Activated T-helper 1 cell treated with Interleukin-2 at 50 U/mL for 16 hours (primary cell): Measurements from ENCODE around the gene IKZF3.
"Not testable (repeated sequence)": the region's sequence is repeated elsewhere in the genome, so short reads cannot be mapped to it uniquely, and the experiment has no call there.

ENCODE experiments used
- DNase-seq: peaks from one replicate; pipeline ENCODE4 v3.0.0-alpha.2; 2020; ENCODE audit warnings: low read depth

IKZF3 gene

DNA sequence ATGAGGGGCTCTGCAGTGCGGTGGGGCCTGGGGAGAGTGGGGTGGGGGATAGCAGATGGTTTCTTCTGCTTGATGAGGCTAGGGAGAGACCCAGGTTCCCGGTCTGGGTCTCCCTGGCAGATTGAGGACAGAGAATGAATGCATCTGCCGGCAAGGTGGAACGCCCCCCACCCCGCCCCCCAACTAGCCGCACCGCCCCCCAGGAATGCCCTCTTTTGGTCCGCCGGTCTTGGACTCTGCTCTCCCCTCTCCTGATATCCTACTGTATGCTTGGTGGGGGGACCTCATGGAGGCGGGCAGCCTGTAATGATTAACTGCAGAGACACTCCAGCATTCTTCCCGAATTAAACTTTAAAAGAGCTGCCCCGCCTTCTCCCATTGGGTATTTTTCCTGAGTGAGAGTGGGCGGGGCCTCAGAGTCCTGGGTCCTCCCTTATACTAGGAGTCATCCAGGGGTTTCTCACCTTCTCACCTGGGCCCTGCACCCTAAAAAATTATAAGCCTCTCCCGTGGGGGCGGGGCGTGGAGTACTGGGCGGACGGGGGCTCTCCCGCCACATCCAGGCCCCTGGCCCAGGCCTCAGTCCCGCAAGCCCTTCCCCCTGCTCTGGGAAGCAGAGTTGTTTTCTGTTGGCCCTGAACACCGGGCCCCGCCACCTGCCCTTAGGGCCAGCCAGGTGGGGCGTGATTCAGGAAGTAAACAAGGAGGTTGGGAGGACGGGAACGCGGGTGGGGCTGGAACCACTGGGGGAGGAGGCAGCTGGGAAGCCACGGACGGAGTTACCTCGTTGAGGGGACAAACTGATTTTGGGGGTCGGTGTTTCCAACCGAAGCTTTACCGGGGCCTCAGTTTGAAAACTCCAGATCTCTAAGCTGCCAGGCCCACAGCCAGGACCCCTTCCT lies 124.9 kb downstream of the IKZF3 start:
- no peak for DNase-seq

GRCh38 chr17:39738568-39738901 lies 125.6 kb downstream of the IKZF3 start:
- DNase-seq = no peak

DNA sequence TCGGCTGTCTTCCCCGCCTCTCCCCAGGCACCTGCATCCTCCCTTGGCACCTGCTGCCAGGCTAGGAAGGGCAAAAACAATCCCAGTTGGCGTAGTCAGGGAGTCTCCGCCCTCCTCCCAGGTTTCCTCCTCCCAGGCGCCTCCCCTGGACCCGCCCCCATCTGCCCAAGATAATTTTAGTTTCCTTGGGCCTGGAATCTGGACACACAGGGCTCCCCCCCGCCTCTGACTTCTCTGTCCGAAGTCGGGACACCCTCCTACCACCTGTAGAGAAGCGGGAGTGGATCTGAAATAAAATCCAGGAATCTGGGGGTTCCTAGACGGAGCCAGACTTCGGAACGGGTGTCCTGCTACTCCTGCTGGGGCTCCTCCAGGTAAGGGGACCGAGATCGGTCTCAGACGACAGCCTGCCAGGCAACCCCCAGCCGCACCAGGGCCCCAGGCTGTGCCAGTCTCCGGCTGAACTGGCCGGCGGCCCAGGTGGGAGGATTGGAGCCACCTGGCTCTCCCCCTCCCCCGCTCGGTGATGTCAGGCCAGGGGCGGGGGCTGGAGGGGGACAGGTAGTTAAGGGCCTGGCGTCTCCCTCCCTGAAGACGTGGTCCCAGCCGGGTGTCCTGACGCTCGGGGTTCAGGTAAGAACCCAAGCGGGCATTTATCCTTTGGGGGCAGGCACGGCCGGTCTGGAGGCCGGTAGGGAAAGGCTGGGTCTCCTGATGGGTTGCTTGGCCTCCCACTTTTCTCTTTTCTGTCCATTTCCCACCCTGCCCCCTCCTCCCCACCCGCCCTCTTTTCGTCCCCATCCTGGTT lies 126.1 kb downstream of the IKZF3 start, which contains the start of gene GRB7:
Gene GRB7, plus strand, starts transcription at position 179 of the 808 bp plus-strand sequence. CDS start 4,364 bp downstream, outside the sequence.
- DNase-seq = no peak

- DNase-seq = no peak
Measured at GRCh38 chr17:39737206-39737759, 126.8 kb downstream of the IKZF3 start.

GRCh38 chr17:39736319-39737165 lies 127.6 kb downstream of the IKZF3 start:
- no peak for DNase-seq

GRCh38 chr17:39735882-39736281 lies 128.2 kb downstream of the IKZF3 start:
- no peak for DNase-seq

GRCh38 chr17:39732586-39732985 lies 131.5 kb downstream of the IKZF3 start:
- DNase-seq = no peak

GRCh38 chr17:39730095-39730921 lies 133.8 kb downstream of the IKZF3 start, which contains the start of gene MIEN1:
MIEN1 (minus strand) TSS chr17:39730532; CDS start chr17:39730495, 37 bp downstream.
- DNase-seq = peak; percentile 92

DNA sequence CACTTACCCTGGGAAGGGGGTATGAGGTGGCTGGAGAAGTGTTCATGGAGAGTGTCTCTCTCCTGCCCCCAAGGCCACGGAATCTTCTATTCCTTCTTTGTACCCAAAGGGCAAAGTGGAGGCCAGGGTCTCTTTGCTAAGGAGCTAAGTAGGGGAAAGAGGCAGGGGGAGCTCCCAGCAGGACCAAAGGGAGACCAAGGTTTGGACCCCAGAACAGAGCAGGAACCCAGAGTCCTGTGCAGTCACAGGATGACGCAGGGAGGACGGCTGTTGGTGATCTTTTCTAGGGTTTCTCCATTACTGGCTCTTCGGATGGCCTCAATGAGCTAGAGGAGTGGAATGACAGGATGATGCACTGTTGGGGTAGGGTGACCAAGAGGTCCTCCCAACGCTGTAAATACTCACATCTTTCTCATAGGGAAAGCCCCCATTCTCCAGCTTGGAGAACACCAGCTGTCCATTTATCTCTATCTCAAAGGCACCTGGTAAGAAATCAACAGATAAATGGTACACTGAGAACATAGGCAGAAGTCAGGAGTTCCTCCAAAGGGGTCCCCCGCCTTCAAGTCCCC lies 134.7 kb downstream of the IKZF3 start:
- DNase-seq = no peak

DNA sequence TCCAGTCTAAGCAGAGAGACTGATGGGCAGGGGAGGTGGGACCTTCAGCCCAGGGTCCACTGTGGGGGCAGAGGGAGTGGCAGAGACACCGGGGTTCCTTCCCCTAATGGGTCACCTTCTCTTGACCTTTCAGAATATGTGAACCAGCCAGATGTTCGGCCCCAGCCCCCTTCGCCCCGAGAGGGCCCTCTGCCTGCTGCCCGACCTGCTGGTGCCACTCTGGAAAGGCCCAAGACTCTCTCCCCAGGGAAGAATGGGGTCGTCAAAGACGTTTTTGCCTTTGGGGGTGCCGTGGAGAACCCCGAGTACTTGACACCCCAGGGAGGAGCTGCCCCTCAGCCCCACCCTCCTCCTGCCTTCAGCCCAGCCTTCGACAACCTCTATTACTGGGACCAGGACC lies 136.6 kb downstream of the IKZF3 start:
- DNase-seq = no peak

- DNase-seq = no peak
Measured at GRCh38 chr17:39726617-39727016, 137.5 kb downstream of the IKZF3 start.

DNA sequence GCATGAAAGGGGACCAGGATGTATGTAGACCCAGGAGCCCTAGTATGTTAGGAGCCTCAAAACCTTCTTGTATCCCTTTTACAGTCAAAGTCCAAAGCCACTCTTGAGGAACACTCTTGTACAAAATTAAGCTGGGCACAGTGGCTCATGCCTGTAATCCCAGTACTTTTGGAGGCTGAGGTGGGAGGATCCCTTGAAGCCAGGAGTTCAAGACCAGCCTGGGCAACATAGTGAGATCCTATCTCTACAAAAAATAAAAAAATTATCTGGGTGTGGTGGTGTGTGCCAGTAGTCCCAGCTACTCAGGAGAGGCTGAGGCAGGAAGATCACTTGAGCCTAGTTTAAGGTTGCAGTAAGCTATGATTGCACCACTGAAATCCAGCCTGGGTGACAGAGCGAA lies 138.2 kb downstream of the IKZF3 start:
- not testable (repeated sequence) for DNase-seq

- DNase-seq = no peak
Measured at GRCh38 chr17:39724731-39725130, 139.4 kb downstream of the IKZF3 start.

DNA sequence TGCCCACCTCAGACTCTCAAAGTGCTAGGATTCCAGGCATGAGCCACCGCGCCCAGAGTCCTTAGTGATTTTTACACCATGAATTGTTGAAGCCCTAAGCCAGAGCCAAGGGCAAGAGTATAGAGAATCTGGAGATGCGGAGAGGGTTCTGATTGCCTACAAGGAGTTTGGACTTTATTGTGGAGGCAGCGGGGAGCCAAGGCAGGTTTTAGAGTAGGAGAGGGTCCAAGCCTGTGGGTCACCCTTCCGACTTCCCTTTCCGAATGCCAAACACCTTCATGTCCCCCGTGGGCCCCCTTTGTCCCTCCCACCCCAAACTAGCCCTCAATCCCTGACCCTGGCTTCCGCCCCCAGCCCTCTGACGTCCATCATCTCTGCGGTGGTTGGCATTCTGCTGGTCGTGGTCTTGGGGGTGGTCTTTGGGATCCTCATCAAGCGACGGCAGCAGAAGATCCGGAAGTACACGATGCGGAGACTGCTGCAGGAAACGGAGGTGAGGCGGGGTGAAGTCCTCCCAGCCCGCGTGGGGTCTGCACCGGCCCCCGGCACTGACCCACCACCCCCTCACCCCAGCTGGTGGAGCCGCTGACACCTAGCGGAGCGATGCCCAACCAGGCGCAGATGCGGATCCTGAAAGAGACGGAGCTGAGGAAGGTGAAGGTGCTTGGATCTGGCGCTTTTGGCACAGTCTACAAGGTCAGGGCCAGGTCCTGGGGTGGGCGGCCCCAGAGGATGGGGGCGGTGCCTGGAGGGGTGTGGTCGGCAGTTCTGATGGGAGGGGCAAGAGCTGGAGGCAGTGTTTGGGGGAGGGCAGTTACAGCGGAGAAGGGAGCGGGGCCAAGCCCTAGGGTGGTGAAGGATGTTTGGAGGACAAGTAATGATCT lies 140.9 kb downstream of the IKZF3 start:
- no peak for DNase-seq

DNA sequence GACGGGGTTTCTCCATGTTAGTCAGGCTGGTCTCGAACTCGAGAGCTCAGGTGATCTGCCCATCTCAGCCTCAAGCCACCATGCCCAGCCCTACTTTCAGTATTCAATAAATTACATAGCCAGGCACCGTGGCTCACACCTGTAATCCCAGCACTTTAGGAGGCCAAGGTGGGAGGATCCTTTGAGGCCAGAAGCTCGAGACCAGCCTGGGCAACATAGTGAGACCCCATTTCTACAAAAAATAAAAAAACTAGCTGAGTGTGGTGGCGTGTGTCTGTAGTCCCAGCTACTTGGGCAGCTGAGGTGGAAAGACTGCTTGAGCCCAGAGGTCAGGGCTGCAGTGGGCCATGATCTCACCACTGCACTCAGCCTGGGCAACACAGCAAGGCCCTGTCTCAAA lies 142.0 kb downstream of the IKZF3 start:
- DNase-seq = no peak

- DNase-seq = no peak
Measured at GRCh38 chr17:39719563-39720355, 144.4 kb downstream of the IKZF3 start.

DNA sequence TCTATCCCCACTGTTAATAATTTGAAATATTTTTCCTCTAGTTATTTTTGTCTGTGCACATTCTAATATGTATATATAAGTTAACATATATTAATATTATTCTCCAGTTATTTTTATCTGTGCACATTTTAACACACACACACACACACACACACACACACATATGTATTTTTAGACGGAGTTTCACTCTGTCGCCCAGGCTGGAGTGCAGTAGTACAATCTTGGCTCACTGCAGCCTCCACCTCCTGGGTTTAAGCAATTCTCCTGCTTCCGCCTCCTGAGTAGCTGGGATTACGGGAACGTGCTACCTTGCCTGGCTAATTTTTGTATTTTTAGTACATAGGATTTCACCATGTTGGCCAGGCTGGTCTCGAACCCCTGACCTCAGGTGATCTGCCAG lies 146.5 kb downstream of the IKZF3 start:
- no peak for DNase-seq

- DNase-seq = no peak
Measured at GRCh38 chr17:39716879-39717536, 147.1 kb downstream of the IKZF3 start.
